HepG2 (cell line): ENCODE measurements around the gene DAZAP1. TPM values are rescaled to one million over a fixed set of nuclear protein-coding genes. Genes with fewer than 3 reads are reported as not detected.

Experiments
- ARNT ChIP-seq: fragments of 450-650 bp; IDR thresholded peaks from 2 replicates; pipeline ENCODE4 v1.6.1; 2017
- DNMT1 ChIP-seq: sonication (generic); formaldehyde crosslinking; IDR thresholded peaks from 2 replicates; pipeline ENCODE4 v1.5.1; 2020; ENCODE audit warnings: mild to moderate bottlenecking, missing genetic modification reagents
- EED ChIP-seq: sonication (generic); formaldehyde crosslinking; IDR thresholded peaks from 2 replicates; pipeline ENCODE4 v1.5.0; 2020; ENCODE audit warnings: mild to moderate bottlenecking, missing genetic modification reagents
- GATA4 ChIP-seq: sonication (generic); IDR thresholded peaks from 2 replicates; pipeline ENCODE4 v1.6.1; 2016; ENCODE audit warnings: antibody characterized with exemption, low read depth, borderline replicate concordance
- GRHL1 ChIP-seq: sonication (generic); formaldehyde crosslinking; conservative IDR thresholded peaks from 2 replicates; pipeline ENCODE4 v1.8.0; 2022; ENCODE audit warnings: missing genetic modification reagents
- HOXA5 ChIP-seq: sonication (generic); formaldehyde crosslinking; IDR thresholded peaks from 2 replicates; pipeline ENCODE4 v1.4.0; 2020; ENCODE audit warnings: missing genetic modification reagents
- IRX3 ChIP-seq: sonication (generic); formaldehyde crosslinking; IDR thresholded peaks from 2 replicates; pipeline ENCODE4 v1.8.1; 2023; ENCODE audit warnings: mild to moderate bottlenecking, low read depth, missing genetic modification reagents, borderline replicate concordance
- KMT2B ChIP-seq: IDR thresholded peaks from 2 replicates; pipeline ENCODE4 v1.6.1; 2016; ENCODE audit warnings: missing genetic modification reagents, missing compliant biosample characterization
- MAFG ChIP-seq: sonication (generic); formaldehyde crosslinking; IDR thresholded peaks from 2 replicates; pipeline ENCODE4 v1.5.1; 2020; ENCODE audit warnings: mild to moderate bottlenecking, missing genetic modification reagents
- NFYC ChIP-seq: IDR thresholded peaks from 2 replicates; pipeline ENCODE4 v1.6.1; 2016; ENCODE audit warnings: missing genetic modification reagents, missing compliant biosample characterization
- PAF1 ChIP-seq: IDR thresholded peaks from 2 replicates; pipeline ENCODE4 v1.6.1; 2016; ENCODE audit warnings: missing genetic modification reagents, missing compliant biosample characterization
- RCOR2 ChIP-seq: IDR thresholded peaks from 2 replicates; pipeline ENCODE4 v1.6.1; 2016; ENCODE audit warnings: missing biosample characterization, missing genetic modification reagents
- SSRP1 ChIP-seq: IDR thresholded peaks from 2 replicates; pipeline ENCODE4 v1.6.1; 2016; ENCODE audit warnings: control low read depth
- TCF7 ChIP-seq: sonication (generic); IDR thresholded peaks from 2 replicates; pipeline ENCODE4 v1.6.1; 2016; ENCODE audit warnings: antibody characterized with exemption, low read depth
- ZFX ChIP-seq: sonication (generic); formaldehyde crosslinking; IDR thresholded peaks from 2 replicates; pipeline ENCODE4 v1.4.0; 2020; ENCODE audit warnings: mild to moderate bottlenecking, low read depth, missing genetic modification reagents, moderate library complexity
- ZMAT5 ChIP-seq: sonication (generic); formaldehyde crosslinking; IDR thresholded peaks from 2 replicates; pipeline ENCODE4 v1.5.0; 2020; ENCODE audit warnings: mild to moderate bottlenecking, low read depth, missing genetic modification reagents, borderline replicate concordance
- ZNF296 ChIP-seq: sonication (generic); formaldehyde crosslinking; conservative IDR thresholded peaks from 2 replicates; pipeline ENCODE4 v1.5.0; 2020; ENCODE audit warnings: mild to moderate bottlenecking, missing genetic modification reagents
- ZNF484 ChIP-seq: sonication (generic); formaldehyde crosslinking; IDR thresholded peaks from 2 replicates; pipeline ENCODE4 v1.5.1; 2020; ENCODE audit warnings: mild to moderate bottlenecking, low read depth, missing genetic modification reagents, borderline replicate concordance
- ZNF562 ChIP-seq: sonication (generic); formaldehyde crosslinking; IDR thresholded peaks from 2 replicates; pipeline ENCODE4 v1.8.0; 2022; ENCODE audit warnings: missing genetic modification reagents, borderline replicate concordance
- ZNF589 ChIP-seq: sonication (generic); formaldehyde crosslinking; conservative IDR thresholded peaks from 2 replicates; pipeline ENCODE4 v1.8.0; 2022; ENCODE audit warnings: mild to moderate bottlenecking, moderate library complexity, missing genetic modification reagents
- ZNF724P ChIP-seq: sonication (generic); formaldehyde crosslinking; IDR thresholded peaks from 2 replicates; pipeline ENCODE4 v1.8.0; 2022; ENCODE audit warnings: missing genetic modification reagents, borderline replicate concordance
- polyA plus RNA-seq, 8 experiments: library from polyadenylated mRNA; depleted of rRNA in 3 of 8; stranded (reverse) in 7 of 8; unstranded in 1 of 8; fragments of >200 nt; fragmentation: Illumina TruSeq in 4 of 8; extraction: Trizol in 4 of 8; gene quantifications; 2 replicates each; pipeline versions ENCODE4 v1.2.1 to v1.2.3, GENCODE V29; 2011 to 2016; ENCODE audit warnings: low read depth in 4 of 8, missing spikeins in 1 of 8, mixed read lengths in 1 of 8; ENCODE audit not compliant: insufficient read depth in 1 of 8
- total RNA-seq, 5 experiments: library from RNA; depleted of rRNA; stranded (reverse); fragments of >200 nt; fragmentation: Illumina TruSeq; extraction: Trizol; gene quantifications; 2 replicates each; pipeline ENCODE4 v1.2.3, GENCODE V29; 2016; ENCODE audit warnings: low read depth in 1 of 5
- TF ChIP-seq, protein P1 (sequence below): sonication (generic); formaldehyde crosslinking; IDR thresholded peaks from 2 replicates; pipeline ENCODE4 v1.9.0; 2021; ENCODE audit warnings: missing genetic modification reagents, borderline replicate concordance
- TF ChIP-seq, protein P2 (sequence below): sonication (generic); formaldehyde crosslinking; IDR thresholded peaks from 2 replicates; pipeline ENCODE4 v1.4.0; 2020; ENCODE audit warnings: missing genetic modification reagents
- TF ChIP-seq, protein P3 (sequence below): sonication (generic); formaldehyde crosslinking; IDR thresholded peaks from 2 replicates; pipeline ENCODE4 v1.4.0; 2020; ENCODE audit warnings: missing genetic modification reagents

Gene DAZAP1
- total and polyA plus RNA-seq, 2 of the 13 experiments (the other 11 are each of a cell fraction or from before 2014, with no cell fraction given), result 63.3 to 79.2 TPM

GRCh38 chr19:1373534-1374249 is 33.7 kb upstream of the DAZAP1 start (continued):
- TF ChIP-seq, protein P1, sequence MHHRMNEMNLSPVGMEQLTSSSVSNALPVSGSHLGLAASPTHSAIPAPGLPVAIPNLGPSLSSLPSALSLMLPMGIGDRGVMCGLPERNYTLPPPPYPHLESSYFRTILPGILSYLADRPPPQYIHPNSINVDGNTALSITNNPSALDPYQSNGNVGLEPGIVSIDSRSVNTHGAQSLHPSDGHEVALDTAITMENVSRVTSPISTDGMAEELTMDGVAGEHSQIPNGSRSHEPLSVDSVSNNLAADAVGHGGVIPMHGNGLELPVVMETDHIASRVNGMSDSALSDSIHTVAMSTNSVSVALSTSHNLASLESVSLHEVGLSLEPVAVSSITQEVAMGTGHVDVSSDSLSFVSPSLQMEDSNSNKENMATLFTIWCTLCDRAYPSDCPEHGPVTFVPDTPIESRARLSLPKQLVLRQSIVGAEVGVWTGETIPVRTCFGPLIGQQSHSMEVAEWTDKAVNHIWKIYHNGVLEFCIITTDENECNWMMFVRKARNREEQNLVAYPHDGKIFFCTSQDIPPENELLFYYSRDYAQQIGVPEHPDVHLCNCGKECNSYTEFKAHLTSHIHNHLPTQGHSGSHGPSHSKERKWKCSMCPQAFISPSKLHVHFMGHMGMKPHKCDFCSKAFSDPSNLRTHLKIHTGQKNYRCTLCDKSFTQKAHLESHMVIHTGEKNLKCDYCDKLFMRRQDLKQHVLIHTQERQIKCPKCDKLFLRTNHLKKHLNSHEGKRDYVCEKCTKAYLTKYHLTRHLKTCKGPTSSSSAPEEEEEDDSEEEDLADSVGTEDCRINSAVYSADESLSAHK (CRISPR knock-in tag), result no peak
- TF ChIP-seq PAF1 (CRISPR knock-in tag), result no peak
- TF ChIP-seq RCOR2 (CRISPR knock-in tag), result peak; percentile 80
- no peak for TF ChIP-seq ZNF484 (CRISPR knock-in tag)
- TF ChIP-seq TCF7, result no peak
- TF ChIP-seq, protein P2, sequence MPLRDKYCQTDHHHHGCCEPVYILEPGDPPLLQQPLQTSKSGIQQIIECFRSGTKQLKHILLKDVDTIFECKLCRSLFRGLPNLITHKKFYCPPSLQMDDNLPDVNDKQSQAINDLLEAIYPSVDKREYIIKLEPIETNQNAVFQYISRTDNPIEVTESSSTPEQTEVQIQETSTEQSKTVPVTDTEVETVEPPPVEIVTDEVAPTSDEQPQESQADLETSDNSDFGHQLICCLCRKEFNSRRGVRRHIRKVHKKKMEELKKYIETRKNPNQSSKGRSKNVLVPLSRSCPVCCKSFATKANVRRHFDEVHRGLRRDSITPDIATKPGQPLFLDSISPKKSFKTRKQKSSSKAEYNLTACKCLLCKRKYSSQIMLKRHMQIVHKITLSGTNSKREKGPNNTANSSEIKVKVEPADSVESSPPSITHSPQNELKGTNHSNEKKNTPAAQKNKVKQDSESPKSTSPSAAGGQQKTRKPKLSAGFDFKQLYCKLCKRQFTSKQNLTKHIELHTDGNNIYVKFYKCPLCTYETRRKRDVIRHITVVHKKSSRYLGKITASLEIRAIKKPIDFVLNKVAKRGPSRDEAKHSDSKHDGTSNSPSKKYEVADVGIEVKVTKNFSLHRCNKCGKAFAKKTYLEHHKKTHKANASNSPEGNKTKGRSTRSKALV (CRISPR knock-in tag), result peak; percentile 94
- peak; percentile 16; the same call in 1 of the 2 replicates for TF ChIP-seq KMT2B
- no peak; the same call in 1 of the 2 replicates for TF ChIP-seq SSRP1 (CRISPR knock-in tag)
- TF ChIP-seq EED, result no peak; the same call in 1 of the 2 replicates
- TF ChIP-seq MAFG (CRISPR knock-in tag), result no peak
- TF ChIP-seq HOXA5 (CRISPR knock-in tag), result peak; percentile 89; the same call in 1 of the 2 replicates
- no peak for TF ChIP-seq ZMAT5 (CRISPR knock-in tag)
- TF ChIP-seq ZNF296 (CRISPR knock-in tag), result no peak
- no peak for TF ChIP-seq ZNF724P
- peak; percentile 60; the same call in 1 of the 2 replicates for TF ChIP-seq IRX3 (CRISPR knock-in tag)
- TF ChIP-seq GRHL1 (CRISPR knock-in tag), result no peak
- TF ChIP-seq ARNT, result no peak
- TF ChIP-seq DNMT1 (CRISPR knock-in tag), result no peak
- no peak for TF ChIP-seq ZNF562 (CRISPR knock-in tag)
- TF ChIP-seq GATA4, result peak; percentile 47; the same call in 1 of the 2 replicates
- peak; percentile 91 for TF ChIP-seq ZFX (CRISPR knock-in tag)
- TF ChIP-seq ZNF589 (CRISPR knock-in tag), result no peak
- no peak for TF ChIP-seq NFYC
- TF ChIP-seq, protein P3, sequence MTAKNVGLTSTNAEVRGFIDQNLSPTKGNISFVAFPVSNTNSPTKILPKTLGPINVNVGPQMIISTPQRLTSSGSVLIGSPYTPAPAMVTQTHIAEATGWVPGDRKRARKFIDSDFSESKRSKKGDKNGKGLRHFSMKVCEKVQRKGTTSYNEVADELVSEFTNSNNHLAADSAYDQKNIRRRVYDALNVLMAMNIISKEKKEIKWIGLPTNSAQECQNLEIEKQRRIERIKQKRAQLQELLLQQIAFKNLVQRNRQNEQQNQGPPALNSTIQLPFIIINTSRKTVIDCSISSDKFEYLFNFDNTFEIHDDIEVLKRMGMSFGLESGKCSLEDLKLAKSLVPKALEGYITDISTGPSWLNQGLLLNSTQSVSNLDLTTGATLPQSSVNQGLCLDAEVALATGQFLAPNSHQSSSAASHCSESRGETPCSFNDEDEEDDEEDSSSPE, result peak; percentile 76
